Adrenal gland (tissue), 5 donors: ENCODE results near the gene HBQ1.

Source experiments
- CTCF ChIP-seq, 6 experiments: fragments of 450-650 bp in 4 of 6; fragments of 200-600 bp in 2 of 6; sonication (generic) in 1 of 6; IDR thresholded peaks; 1 replicate in 5 of 6; 2 replicates in 1 of 6; pipeline versions ENCODE4 v1.5.1 to v1.8.0; 2016 to 2021; ENCODE audit warnings: antibody characterized with exemption in 6 of 6, mild to moderate bottlenecking in 2 of 6, moderate library complexity in 1 of 6
- POLR2A ChIP-seq, 2 donors: fragments of 450-650 bp; IDR thresholded peaks; one replicate each; pipeline ENCODE4 v1.6.1; 2017; ENCODE audit warnings: antibody characterized with exemption in 2 of 2, mild to moderate bottlenecking in 2 of 2, moderate library complexity in 1 of 2
- donor health status: DM: no; HTN: no; CAD: no.

GRCh38 chr16:177394-177822 is 2.9 kb upstream of the HBQ1 start:
- no peak for TF ChIP-seq CTCF (IDR thresholded peaks at IDR 0.05)
- TF ChIP-seq POLR2A (IDR thresholded peaks at IDR 0.05), result no peak
